ENCODE data around the gene FNDC1. TPM values are rescaled to one million over a fixed set of nuclear protein-coding genes. Genes with fewer than 3 reads are reported as not detected.

FNDC1 gene
- total and polyA plus RNA-seq, 8 donors = 0.21 to 3.7 (median 0.79) TPM

DNA sequence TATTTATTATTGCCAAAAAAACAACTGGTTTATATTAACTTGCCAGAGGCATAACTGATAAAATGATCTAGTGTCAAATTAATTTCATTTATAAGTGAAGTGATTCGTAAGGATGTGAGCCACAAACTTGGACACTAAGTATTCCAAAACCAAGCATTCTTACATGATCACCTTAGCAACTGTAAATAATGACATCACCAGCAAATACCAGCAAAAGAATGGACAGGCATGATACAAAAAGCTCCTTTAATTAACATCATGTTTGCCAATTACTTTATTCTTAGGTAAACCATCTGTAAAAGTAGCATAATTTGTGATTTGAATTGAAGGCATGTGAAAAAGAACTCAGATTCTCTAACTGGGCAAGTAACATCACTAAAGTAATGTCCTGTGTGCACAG, 17.2 kb upstream of the FNDC1 start:
- H3K36me3 ChIP-seq = no peaks in the 10 kb centered on the region
- ATAC-seq = no peak
- H3K27me3 ChIP-seq = no peaks in the 10 kb centered on the region
- DNase-seq = no peak
- H3K4me3 ChIP-seq = no peak overlapping the region
- H3K4me1 ChIP-seq = no peaks in the 10 kb centered on the region
- WGBS, 2 donors = 11 to 18% methylated on average over 1 of the region's 1 CpG
- H3K9me3 ChIP-seq = peaks cover 0 to 3% (median 0%) of the 10 kb centered on the region in 4 donors
- intact Hi-C loops (cut with DNase I) = no loop called here
- no peak overlapping the region for H3K27ac ChIP-seq
- TF ChIP-seq, protein P1, sequence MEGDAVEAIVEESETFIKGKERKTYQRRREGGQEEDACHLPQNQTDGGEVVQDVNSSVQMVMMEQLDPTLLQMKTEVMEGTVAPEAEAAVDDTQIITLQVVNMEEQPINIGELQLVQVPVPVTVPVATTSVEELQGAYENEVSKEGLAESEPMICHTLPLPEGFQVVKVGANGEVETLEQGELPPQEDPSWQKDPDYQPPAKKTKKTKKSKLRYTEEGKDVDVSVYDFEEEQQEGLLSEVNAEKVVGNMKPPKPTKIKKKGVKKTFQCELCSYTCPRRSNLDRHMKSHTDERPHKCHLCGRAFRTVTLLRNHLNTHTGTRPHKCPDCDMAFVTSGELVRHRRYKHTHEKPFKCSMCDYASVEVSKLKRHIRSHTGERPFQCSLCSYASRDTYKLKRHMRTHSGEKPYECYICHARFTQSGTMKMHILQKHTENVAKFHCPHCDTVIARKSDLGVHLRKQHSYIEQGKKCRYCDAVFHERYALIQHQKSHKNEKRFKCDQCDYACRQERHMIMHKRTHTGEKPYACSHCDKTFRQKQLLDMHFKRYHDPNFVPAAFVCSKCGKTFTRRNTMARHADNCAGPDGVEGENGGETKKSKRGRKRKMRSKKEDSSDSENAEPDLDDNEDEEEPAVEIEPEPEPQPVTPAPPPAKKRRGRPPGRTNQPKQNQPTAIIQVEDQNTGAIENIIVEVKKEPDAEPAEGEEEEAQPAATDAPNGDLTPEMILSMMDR (IDR thresholded peaks at IDR 0.05) = no peak
- no peak for FAIRE-seq

DNA sequence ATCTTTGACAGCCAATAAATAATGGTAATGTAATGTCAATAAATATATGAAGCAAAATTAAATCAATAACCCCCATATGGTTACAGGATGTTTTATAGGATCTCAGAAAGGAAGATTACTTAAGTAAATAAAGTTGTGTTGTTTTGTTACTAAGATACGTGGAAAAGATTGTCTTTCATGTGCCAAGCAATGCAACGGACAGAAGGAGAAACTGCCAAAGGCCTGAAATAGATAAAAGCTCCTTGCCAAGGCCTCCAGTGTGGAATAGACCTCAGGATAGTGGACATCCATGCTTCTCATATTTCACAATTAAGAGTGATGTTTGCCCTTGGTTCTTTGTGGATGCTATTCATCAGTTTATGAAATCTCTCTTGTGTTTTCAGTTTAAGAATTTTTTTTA, 16.4 kb upstream of the FNDC1 start:
- H3K27me3 ChIP-seq = no peaks in the 10 kb centered on the region
- TF ChIP-seq, protein P1 (IDR thresholded peaks at IDR 0.05) = no peak
- H3K27ac ChIP-seq = no peak overlapping the region
- no peak overlapping the region for H3K4me3 ChIP-seq
- peaks cover 0 to 3% (median 0%) of the 10 kb centered on the region in 4 donors for H3K9me3 ChIP-seq
- H3K4me1 ChIP-seq = no peaks in the 10 kb centered on the region
- DNase-seq (no peak), ATAC-seq (no peak), FAIRE-seq (no peak)
- intact Hi-C loops (cut with DNase I) = no loop called here
- 53 to 57% methylated on average over 2 of the region's 2 CpGs for WGBS, 2 donors
- H3K36me3 ChIP-seq = no peaks in the 10 kb centered on the region

DNA sequence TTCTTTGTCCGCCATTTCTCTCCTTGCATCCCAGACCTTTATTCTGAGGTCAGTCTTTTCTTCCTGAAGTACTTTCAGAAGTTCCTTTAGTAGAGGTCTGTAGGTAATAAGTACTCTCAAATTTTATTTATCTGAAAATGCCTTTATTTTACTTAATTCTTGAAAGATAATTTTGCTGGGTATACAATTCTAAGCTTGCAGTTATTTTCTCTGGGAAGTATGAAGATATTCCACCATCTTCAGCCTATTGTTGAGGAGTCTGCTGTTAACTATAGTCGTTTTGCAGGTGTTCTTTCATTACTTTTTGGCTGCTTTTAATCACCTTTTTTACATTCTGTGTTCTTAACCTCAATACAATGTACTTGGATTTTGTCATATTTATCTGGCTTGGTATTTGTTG, 13.5 kb upstream of the FNDC1 start:
- no peaks in the 10 kb centered on the region for H3K27me3 ChIP-seq
- no peaks in the 10 kb centered on the region for H3K36me3 ChIP-seq
- 44 to 76% methylated on average over 2 of the region's 2 CpGs for WGBS, 2 donors
- H3K27ac ChIP-seq = no peak overlapping the region
- ATAC-seq (no peak), FAIRE-seq (no peak), DNase-seq (no peak)
- intact Hi-C loops (cut with DNase I) = no loop called here
- TF ChIP-seq, protein P1 (IDR thresholded peaks at IDR 0.05) = no peak
- no peaks in the 10 kb centered on the region for H3K4me1 ChIP-seq
- H3K4me3 ChIP-seq = no peak overlapping the region
- H3K9me3 ChIP-seq = peaks cover 0 to 3% (median 0%) of the 10 kb centered on the region in 4 donors

DNA sequence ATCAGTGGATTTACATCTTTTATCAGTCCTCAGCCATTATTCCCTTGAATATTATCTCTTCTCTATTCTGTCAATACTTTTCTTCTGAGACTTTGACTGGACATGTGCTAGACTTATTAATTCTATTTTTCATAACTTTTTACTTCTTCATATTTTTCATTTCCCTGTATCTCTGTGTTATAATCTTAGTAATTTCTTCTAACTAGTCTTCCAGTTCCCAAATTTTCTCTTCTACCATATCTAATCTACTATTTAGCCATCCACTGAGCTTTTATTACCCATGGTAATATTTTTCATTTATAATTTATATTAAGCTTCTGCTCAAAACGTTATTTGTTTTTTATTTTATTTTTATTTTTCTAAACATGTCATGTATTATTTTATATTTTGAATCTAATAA, 13.1 kb upstream of the FNDC1 start:
- intact Hi-C loops (cut with DNase I) = no loop called here
- Histone ChIP-seq H3K36me3 (no peaks in the 10 kb centered on the region), H3K9me3 (peaks cover 0 to 3% (median 0%) of the 10 kb centered on the region in 4 donors), H3K4me3 (no peak overlapping the region), H3K27ac (no peak overlapping the region), H3K4me1 (no peaks in the 10 kb centered on the region), H3K27me3 (no peaks in the 10 kb centered on the region)
- 15 to 17% methylated on average over 1 of the region's 1 CpG for WGBS, 2 donors
- FAIRE-seq = no peak
- ATAC-seq = no peak
- TF ChIP-seq, protein P1 (IDR thresholded peaks at IDR 0.05) = no peak
- DNase-seq = no peak

DNA sequence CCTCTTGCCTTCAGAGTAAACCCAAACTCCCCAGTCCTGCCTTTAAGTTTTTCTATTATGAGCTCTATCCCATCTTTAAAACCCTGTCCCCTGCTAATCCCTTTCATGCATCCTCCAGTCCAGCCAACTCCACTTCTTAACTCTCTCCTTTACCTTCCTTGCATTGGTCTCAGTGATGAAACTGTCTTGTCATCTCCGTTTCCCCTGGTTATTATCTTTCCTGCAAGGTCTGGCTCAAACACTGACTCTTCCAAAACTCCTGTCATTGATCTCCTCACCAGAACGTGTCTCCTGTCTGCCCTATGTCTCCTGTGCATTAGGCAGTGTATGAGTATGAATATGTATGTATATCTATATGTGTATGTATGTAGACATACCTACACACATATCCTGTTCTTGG, 11.8 kb upstream of the FNDC1 start:
- DNase-seq (no peak), FAIRE-seq (no peak), ATAC-seq (no peak)
- 37 to 42% methylated on average over 2 of the region's 2 CpGs for WGBS, 2 donors
- H3K27ac ChIP-seq = no peak overlapping the region
- TF ChIP-seq, protein P1 (IDR thresholded peaks at IDR 0.05) = no peak
- no peak overlapping the region for H3K4me3 ChIP-seq
- H3K4me1 ChIP-seq = no peaks in the 10 kb centered on the region
- intact Hi-C loops (cut with DNase I) = no loop called here
- H3K27me3 ChIP-seq = no peaks in the 10 kb centered on the region
- H3K9me3 ChIP-seq = peaks cover 0 to 3% (median 0%) of the 10 kb centered on the region in 4 donors
- H3K36me3 ChIP-seq = no peaks in the 10 kb centered on the region

Measured in pancreas (tissue), 10 donors.